Umbilical cord (tissue), 2 donors: Measurements from ENCODE around the gene SBF1. TPM values are rescaled to one million over a fixed set of nuclear protein-coding genes. Genes with fewer than 3 reads are reported as not detected.
A peak's percentile ranks its signal among the peaks of the same experiment; 100 is the strongest.

Source experiments
- DNase-seq: peaks from one replicate; pipeline ENCODE4 v3.0.0-alpha.2; 2015; ENCODE audit warnings: low spot score
- total RNA-seq: library from RNA; depleted of rRNA; stranded (reverse); fragments of >200 nt; gene quantifications from one replicate; pipeline ENCODE4 v1.2.3, GENCODE V29; 2014; ENCODE audit warnings: low replicate concordance; ENCODE audit not compliant: insufficient read depth

Gene SBF1
- total RNA-seq, 1 donor from 2014 or later, result 48.2 TPM

- DNase-seq, result no peak
These were observed 9.5 kb downstream of the SBF1 start for GRCh38 chr22:50465066-50465930.

GRCh38 chr22:50464451-50464850, 10.4 kb downstream of the SBF1 start:
- no peak for DNase-seq

- DNase-seq, result no peak
These were observed 11.5 kb downstream of the SBF1 start for GRCh38 chr22:50463188-50463900.

DNA sequence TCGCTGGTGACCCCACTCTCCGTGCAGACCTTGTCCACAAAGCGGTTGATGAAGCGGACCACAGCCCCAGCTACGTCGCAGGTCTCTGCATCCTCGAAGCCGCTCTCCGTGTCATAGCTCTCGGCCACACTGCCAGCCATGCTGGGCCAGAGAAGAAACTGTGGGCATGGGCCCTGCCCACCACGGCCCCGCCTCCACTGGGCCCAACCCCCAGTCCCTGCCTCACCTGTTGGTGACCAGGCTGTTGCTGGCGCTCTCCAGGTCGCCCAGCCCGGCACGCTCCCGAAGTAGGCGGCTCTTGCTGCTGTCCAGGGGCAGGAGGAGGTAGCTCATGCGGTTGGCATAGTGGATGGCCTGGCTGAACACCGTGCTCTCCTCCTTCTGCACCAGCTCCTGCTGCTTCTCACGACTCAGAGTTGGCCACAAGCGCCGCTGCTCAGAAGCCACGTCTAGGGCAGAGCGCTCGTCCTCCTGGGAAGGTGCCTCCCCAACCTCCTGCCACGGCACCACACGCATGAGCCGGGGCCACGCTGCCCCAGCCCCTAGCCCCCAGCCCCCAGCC, 12.8 kb downstream of the SBF1 start:
- no peak for DNase-seq

DNA sequence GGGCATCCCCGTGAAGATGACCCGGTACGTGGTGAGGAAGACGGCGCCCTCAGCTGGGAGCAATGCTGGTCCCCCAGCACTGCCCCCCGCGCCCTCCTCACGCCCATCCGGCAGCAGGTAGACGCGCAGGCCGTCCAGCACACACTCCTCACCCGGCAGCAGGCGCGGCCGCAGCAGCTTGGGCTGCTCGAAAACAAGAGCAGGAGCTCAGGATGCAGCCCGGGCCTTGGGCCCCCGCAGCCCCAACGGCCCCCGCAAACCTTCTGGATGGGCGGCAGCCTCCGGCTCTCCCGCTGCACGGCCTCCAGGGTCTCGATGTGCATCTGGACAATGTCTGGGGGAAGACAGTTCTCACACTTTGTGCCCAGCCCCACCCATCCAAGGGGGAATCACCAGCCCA, 13.3 kb downstream of the SBF1 start:
- no peak for DNase-seq

DNA sequence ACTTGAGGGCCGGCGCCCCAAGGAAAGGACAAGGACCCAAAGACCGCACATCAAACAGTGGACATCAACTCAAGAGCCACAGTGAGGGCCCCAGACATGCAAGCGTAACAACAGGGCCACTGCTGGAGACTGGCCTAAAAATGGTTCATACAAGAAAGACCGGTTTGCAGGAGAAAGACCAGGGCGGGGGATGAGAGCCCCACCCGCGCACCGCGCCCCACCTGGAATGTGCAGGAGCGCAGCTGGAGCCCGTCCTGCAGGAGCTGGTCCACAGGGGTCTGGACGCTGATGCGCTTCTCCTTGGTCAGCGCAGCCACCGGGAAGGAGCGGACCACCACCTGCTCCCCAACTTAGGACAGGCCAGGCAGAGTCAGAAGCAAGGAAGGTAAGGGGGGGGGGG, 13.9 kb downstream of the SBF1 start:
- peak; percentile 54 for DNase-seq

DNA sequence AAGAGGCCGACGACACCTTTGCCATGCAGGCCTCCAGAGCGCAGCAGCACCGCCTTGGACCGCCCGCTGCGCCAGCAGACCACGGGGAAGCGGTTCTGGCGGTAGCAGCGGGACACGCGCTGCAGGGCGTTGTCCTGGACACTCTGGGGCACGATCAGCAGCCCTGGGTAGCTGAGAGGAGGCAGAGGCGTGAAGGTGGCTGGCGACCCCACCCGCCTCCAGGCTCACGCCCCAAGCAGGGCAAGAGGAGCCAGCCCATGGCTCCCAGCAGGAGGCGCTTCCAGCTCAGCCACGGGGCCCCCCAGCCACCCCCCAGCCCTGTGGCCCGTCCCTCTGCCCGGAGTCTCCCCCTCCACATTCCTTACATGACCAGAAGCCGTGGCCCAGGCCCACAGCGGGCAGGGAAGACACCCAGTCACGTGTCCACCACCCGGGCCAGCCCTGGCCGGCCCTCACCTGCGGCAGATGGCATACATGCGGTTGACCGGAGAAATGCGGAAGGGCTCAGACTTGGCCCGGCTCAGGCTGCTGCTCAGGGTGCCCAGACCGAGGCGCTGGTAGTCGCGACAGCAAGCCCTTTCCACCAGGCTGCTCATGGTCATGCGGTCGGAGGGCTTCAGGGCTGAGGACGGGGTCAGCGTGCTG, 15.2 kb downstream of the SBF1 start:
- no peak for DNase-seq

- DNase-seq, result no peak
These were observed 15.8 kb downstream of the SBF1 start for GRCh38 chr22:50459016-50459415.

DNA sequence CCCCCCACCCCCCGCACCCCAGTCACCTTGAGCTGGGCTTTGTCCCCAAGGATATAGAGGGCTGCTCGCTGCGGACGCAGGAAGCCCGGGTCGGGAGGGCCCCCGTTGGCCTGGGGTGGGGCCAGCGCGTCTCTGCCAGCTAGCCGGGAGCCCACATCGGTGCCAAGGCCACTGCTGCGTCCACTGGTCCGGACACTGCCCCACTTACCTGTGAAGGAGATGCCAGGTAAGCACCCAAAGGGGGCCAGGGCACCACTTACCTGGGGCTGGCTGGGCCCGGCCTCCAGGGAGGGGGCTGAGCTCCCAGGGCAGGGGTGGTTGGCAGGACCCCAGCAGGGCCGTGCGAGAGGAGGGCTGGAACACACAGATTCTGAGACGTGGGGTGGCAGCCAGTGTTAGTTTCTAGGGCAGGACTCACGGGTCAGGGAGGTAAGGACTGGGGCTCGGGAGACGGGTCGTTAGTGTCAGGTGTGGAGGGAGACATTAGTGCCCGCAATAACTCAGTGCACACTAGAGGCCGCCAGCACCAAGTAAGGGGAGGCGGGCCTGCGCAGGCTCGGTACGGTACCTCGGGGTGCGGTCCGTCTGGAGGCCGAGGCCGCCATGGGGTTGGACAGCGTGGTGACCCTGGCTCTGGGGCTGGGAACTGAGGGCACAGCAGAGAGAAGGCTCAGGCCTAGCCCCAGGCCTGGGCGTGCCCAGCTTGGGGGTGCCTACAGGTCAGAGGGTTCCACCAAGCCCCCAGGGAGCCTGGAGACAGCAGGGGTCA, 18.2 kb downstream of the SBF1 start:
- no peak for DNase-seq

DNA sequence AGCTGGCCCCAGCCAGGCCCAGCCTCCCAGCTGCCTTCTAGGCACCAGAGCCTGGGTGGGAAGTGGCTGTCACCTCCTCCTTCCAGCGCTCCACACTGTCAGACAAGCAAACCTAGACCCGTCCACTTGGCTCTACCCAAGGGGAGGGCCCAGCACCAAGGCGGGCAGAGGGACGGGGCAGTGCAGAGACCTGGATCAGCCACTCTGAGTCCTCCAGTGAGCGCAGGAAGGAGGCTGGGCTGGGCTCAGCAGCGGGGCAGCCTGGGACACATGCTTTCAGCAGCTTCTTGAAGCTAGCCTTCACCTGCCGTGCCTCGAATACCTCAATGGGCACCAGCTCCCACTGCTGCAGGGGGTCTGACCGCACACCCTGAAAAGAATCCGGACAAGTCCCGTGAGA, 18.8 kb downstream of the SBF1 start:
- no peak for DNase-seq

GRCh38 chr22:50455201-50455600, 19.6 kb downstream of the SBF1 start:
- DNase-seq, result no peak

GRCh38 chr22:50454556-50455075, 20.2 kb downstream of the SBF1 start:
- no peak for DNase-seq

DNA sequence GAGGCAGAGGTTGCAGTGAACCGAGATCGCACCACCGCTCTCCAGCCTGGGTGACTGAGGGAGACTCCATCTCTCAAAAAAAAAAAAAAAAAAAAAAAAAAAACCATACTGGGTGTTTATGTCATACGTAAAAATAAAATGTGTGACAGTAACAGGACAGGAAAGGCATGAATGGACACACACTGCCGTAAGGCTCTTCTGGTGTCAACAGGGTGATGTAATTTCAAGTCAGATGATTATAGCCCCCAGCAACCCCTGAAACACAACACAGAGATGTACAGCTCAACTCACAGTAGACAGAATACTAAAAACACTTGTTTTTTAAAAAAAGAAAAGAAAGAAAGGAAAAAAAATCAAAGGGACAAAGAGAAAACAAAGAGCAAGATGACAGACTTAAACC, 22.2 kb downstream of the SBF1 start:
- no peak for DNase-seq

GRCh38 chr22:50447576-50448551, 27.0 kb downstream of the SBF1 start:
- no peak for DNase-seq

DNA sequence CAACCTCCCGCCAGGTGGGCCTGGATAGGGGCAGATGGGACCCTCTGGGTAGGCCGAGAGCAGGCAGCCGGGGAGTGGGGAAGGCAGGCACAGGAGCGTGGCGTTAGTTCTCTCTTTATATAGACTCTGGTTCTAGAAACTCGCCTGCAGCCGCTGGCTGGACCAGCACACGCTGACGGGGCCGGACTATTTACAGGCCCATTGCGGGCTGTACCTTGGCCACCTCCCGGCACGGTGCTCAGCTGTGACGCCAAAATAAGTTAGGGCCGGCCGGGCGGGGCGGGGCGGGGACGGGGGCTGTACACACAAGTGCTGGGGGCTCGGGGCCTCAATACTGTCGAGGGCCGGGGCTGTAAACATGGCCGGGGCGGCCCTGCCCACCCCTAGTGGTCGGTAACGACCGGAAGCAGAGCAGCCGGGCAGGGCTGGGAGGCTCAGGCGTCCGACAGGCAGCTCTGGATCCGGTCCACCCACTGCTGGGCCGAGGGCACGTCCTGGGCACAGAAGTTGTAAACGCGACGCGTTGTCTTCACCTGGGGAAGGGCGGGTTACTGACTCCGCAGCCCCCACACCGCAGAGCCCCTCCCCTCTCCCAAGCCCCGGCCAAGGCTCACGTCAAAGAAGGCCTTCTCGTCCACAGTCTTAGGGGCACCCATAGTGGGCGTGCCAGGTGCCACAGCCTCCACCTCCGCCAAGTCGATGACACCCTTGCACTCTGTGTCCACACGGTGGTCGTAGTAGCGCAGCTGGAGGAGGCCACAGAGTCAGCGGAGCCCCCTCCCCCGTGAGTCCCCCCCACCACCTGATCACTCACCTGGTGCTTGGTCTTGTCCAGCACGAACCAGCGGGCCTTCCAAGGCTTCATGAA, 27.9 kb downstream of the SBF1 start:
- no peak for DNase-seq

DNA sequence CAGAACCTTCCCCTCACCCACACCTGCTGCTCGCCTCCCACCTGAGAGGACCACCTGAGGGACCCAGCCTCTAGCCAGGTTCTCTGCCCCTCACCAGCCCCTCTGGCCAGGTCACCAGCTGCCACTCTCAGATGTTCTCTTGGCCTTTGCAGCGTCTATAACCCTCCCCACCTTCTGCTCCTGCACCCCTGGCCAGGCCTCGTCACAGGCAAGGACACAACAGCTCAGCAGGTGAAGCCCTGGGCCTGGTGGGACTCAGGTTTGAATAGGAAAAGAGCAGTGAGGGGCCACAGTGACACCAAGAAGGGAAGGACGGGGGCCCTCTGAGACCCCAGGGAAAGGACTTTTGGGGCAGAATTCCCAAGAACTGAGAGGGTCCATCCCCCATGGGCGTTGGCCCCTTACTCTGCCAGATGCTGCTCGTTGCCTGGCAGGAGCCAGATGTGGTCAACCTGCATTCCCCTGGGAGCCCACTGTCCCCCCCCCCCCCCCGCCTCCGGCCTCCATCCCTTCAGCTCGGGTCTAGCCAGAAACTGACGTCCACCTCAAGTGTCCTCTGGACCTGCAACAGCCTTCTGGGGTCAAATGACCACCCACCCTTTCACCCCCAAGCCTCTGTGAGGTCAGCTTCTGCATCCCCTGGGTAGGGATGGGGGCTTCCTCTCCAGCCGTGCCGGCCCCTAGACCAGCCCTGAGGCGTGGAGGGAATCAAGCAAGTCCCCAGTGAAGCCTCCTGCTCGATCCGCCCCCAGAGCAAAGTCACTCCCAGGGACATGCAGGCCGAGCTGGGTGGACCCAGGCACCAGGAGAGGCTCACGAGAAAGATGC, 28.7 kb downstream of the SBF1 start:
- no peak for DNase-seq

DNA sequence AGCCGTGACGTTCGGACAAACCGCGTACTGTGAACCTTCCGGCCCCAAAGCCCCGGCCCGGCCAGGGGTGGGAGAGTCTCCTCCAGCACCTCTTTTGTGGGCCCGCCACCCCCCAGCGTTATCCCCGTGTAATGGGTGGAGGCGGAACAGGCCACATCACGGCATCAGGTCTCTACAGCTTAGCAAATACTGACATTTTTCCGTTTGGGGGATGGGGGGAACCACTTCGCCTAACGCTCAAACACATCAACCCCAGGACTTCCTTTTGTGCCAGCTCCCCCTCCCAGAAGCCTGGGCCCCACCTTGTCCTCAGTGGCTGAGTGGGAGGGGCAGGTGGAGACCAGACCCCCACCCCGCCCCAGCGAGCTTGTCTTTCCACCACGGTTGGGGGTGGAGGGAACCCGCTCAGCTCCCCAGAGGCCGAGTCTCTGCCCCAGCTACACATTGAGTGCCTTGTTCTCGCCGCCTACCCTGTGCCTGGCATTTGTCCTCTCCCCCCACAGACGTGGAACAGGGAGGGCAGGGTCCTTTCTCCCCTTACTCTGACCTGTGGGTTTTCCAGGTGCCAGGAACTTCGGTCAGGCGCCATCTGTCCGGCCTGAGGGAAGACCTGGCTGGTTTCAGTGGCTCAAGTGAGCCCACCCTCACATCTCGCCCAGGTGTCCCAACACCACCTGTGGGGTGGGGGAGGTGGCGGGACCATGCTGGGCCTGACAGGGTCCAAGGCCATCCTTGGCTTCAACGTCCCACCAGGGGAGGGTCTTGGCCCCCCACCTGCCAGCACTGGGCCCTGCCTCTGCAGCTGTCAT, 29.6 kb downstream of the SBF1 start:
- peak; percentile 18 for DNase-seq
